Measurements from ENCODE around the gene DPM3. TPM values are rescaled to one million over a fixed set of nuclear protein-coding genes. Genes with fewer than 3 reads are reported as not detected.

Gene DPM3
- total and polyA plus RNA-seq, 2 of the 13 experiments (the other 11 are each of a cell fraction or from before 2014, with no cell fraction given) = 23.2 to 53.4 TPM

- TF ChIP-seq, protein P1, sequence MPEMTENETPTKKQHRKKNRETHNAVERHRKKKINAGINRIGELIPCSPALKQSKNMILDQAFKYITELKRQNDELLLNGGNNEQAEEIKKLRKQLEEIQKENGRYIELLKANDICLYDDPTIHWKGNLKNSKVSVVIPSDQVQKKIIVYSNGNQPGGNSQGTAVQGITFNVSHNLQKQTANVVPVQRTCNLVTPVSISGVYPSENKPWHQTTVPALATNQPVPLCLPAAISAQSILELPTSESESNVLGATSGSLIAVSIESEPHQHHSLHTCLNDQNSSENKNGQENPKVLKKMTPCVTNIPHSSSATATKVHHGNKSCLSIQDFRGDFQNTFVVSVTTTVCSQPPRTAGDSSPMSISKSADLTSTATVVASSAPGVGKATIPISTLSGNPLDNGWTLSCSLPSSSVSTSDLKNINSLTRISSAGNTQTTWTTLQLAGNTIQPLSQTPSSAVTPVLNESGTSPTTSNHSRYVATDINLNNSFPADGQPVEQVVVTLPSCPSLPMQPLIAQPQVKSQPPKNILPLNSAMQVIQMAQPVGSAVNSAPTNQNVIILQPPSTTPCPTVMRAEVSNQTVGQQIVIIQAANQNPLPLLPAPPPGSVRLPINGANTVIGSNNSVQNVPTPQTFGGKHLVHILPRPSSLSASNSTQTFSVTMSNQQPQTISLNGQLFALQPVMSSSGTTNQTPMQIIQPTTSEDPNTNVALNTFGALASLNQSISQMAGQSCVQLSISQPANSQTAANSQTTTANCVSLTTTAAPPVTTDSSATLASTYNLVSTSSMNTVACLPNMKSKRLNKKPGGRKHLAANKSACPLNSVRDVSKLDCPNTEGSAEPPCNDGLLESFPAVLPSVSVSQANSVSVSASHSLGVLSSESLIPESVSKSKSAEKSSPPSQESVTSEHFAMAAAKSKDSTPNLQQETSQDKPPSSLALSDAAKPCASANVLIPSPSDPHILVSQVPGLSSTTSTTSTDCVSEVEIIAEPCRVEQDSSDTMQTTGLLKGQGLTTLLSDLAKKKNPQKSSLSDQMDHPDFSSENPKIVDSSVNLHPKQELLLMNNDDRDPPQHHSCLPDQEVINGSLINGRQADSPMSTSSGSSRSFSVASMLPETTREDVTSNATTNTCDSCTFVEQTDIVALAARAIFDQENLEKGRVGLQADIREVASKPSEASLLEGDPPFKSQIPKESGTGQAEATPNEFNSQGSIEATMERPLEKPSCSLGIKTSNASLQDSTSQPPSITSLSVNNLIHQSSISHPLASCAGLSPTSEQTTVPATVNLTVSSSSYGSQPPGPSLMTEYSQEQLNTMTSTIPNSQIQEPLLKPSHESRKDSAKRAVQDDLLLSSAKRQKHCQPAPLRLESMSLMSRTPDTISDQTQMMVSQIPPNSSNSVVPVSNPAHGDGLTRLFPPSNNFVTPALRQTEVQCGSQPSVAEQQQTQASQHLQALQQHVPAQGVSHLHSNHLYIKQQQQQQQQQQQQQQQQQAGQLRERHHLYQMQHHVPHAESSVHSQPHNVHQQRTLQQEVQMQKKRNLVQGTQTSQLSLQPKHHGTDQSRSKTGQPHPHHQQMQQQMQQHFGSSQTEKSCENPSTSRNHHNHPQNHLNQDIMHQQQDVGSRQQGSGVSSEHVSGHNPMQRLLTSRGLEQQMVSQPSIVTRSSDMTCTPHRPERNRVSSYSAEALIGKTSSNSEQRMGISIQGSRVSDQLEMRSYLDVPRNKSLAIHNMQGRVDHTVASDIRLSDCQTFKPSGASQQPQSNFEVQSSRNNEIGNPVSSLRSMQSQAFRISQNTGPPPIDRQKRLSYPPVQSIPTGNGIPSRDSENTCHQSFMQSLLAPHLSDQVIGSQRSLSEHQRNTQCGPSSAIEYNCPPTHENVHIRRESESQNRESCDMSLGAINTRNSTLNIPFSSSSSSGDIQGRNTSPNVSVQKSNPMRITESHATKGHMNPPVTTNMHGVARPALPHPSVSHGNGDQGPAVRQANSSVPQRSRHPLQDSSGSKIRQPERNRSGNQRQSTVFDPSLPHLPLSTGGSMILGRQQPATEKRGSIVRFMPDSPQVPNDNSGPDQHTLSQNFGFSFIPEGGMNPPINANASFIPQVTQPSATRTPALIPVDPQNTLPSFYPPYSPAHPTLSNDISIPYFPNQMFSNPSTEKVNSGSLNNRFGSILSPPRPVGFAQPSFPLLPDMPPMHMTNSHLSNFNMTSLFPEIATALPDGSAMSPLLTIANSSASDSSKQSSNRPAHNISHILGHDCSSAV (CRISPR knock-in tag; IDR thresholded peaks at IDR 0.05; ENCODE audit: borderline replicate concordance) = no peak
- TF ChIP-seq MXD1 (CRISPR knock-in tag; IDR thresholded peaks at IDR 0.05) = no peak; the same call in 1 of the 2 replicates
- no peak for TF ChIP-seq GZF1 (CRISPR knock-in tag; IDR thresholded peaks at IDR 0.05)
- TF ChIP-seq THAP11 (CRISPR knock-in tag; IDR thresholded peaks at IDR 0.05) = peak; percentile 58
- TF ChIP-seq HMGA1 (CRISPR knock-in tag; conservative IDR thresholded peaks at IDR 0.05) = no peak
- TF ChIP-seq MATR3 (CRISPR knock-in tag; IDR thresholded peaks at IDR 0.05) = no peak
- TF ChIP-seq, protein P2, sequence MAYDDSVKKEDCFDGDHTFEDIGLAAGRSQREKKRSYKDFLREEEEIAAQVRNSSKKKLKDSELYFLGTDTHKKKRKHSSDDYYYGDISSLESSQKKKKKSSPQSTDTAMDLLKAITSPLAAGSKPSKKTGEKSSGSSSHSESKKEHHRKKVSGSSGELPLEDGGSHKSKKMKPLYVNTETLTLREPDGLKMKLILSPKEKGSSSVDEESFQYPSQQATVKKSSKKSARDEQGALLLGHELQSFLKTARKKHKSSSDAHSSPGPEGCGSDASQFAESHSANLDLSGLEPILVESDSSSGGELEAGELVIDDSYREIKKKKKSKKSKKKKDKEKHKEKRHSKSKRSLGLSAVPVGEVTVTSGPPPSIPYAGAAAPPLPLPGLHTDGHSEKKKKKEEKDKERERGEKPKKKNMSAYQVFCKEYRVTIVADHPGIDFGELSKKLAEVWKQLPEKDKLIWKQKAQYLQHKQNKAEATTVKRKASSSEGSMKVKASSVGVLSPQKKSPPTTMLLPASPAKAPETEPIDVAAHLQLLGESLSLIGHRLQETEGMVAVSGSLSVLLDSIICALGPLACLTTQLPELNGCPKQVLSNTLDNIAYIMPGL (CRISPR knock-in tag; IDR thresholded peaks at IDR 0.05; ENCODE audit: borderline replicate concordance in 1 of 2, low read depth in 1 of 2) = peak; percentile 54 to 83; a peak in 2 of 4 replicates
- TF ChIP-seq AGO1 (IDR thresholded peaks at IDR 0.05; ENCODE audit: low read depth, low read length, poor library complexity, severe bottlenecking) = no peak
- no peak for TF ChIP-seq ZFAT (CRISPR knock-in tag; conservative IDR thresholded peaks at IDR 0.05)
- no peak for TF ChIP-seq SIX4 (CRISPR knock-in tag; IDR thresholded peaks at IDR 0.05)
- no peak for TF ChIP-seq ZFP1 (CRISPR knock-in tag; IDR thresholded peaks at IDR 0.05)
Observed at GRCh38 chr1:155167166-155168104, 27.1 kb upstream of the DPM3 start (continued).
